Midbrain (tissue), 1 donor: Measurements from ENCODE around the gene DEFB118.
"Not testable (repeated sequence)": the region's sequence is repeated elsewhere in the genome, so short reads cannot be mapped to it uniquely, and the experiment has no call there.

Source experiments
- DNase-seq: peaks from one replicate; lab custom pipeline; 2025; lab: John Stamatoyannopoulos, UW

DEFB118 gene

GRCh38 chr20:31368301-31368700 lies at the start of gene DEFB118:
TSS of gene DEFB118 (plus strand) at chr20:31368601. CDS start at chr20:31368651, 50 bp downstream.
- DNase-seq: no peak

GRCh38 chr20:31322504-31322903 lies 45.9 kb upstream of the DEFB118 start:
- no peak for DNase-seq

- no peak for DNase-seq
Measured at GRCh38 chr20:31330893-31331292, 37.5 kb upstream of the DEFB118 start.

GRCh38 chr20:31341470-31341869 lies 26.9 kb upstream of the DEFB118 start:
- DNase-seq: no peak

- no peak for DNase-seq
Measured at GRCh38 chr20:31355981-31356380, 12.4 kb upstream of the DEFB118 start.

GRCh38 chr20:31363295-31363694 lies 5.1 kb upstream of the DEFB118 start:
- no peak for DNase-seq

GRCh38 chr20:31364272-31364671 lies 4.1 kb upstream of the DEFB118 start:
- not testable (repeated sequence) for DNase-seq

- no peak for DNase-seq
Measured at GRCh38 chr20:31374346-31374745, 5.9 kb downstream of the DEFB118 start.

- no peak for DNase-seq
Measured at GRCh38 chr20:31390490-31390889, 22.1 kb downstream of the DEFB118 start, which contains the start of gene DEFB119. TSS of gene DEFB119 (minus strand) at chr20:31390590. CDS start at chr20:31390483, 107 bp downstream.

GRCh38 chr20:31392836-31393235 lies 24.4 kb downstream of the DEFB118 start:
- no peak for DNase-seq

- no peak for DNase-seq
Measured at GRCh38 chr20:31394900-31395299, 26.5 kb downstream of the DEFB118 start.

- no peak for DNase-seq
Measured at GRCh38 chr20:31403886-31404285, 35.5 kb downstream of the DEFB118 start.

- DNase-seq: no peak
Measured at GRCh38 chr20:31406115-31406514, 37.7 kb downstream of the DEFB118 start, which contains the start of gene DEFB121. TSS of gene DEFB121 (minus strand) at chr20:31406215. CDS start at chr20:31406152, 63 bp downstream.

- DNase-seq: no peak
Measured at GRCh38 chr20:31410011-31410410, 41.6 kb downstream of the DEFB118 start.

- no peak for DNase-seq
Measured at GRCh38 chr20:31414381-31414780, 46.0 kb downstream of the DEFB118 start.

- DNase-seq: no peak
Measured at GRCh38 chr20:31415653-31416052, 47.3 kb downstream of the DEFB118 start.

GRCh38 chr20:31418307-31418706 lies 49.9 kb downstream of the DEFB118 start:
- no peak for DNase-seq
